Left hindlimb (tissue), 1 donor: Measurements from ENCODE around the gene MOSPD2.

Source experiments
- DNase-seq: peaks from one replicate; pipeline ENCODE4 v3.0.0-alpha.2; 2018

MOSPD2 gene

GRCh38 chrX:14872851-14873675 lies at the start of gene MOSPD2, which contains the start of gene FANCB:
Gene MOSPD2 (plus strand): TSS chrX:14873421. CDS start chrX:14873529, 108 bp downstream.
Gene FANCB (minus strand): TSS chrX:14873069. CDS start chrX:14865510, 7,559 bp downstream.
- DNase-seq: peak; percentile 97

GRCh38 chrX:14825851-14826250 lies 47.4 kb upstream of the MOSPD2 start:
- DNase-seq: no peak

GRCh38 chrX:14826319-14826718 lies 46.9 kb upstream of the MOSPD2 start:
- no peak for DNase-seq

GRCh38 chrX:14829643-14830042 lies 43.6 kb upstream of the MOSPD2 start:
- no peak for DNase-seq

- no peak for DNase-seq
Observed at GRCh38 chrX:14832151-14832550, 41.1 kb upstream of the MOSPD2 start.

GRCh38 chrX:14832586-14832985 lies 40.6 kb upstream of the MOSPD2 start:
- peak; percentile 43 for DNase-seq

GRCh38 chrX:14837155-14837554 lies 36.1 kb upstream of the MOSPD2 start:
- no peak for DNase-seq

GRCh38 chrX:14843666-14844065 lies 29.6 kb upstream of the MOSPD2 start:
- DNase-seq: no peak

- no peak for DNase-seq
Observed at GRCh38 chrX:14851526-14851925, 21.7 kb upstream of the MOSPD2 start.

GRCh38 chrX:14864631-14865030 lies 8.6 kb upstream of the MOSPD2 start:
- DNase-seq: no peak

GRCh38 chrX:14865201-14865600 lies 8.0 kb upstream of the MOSPD2 start:
- DNase-seq: no peak

GRCh38 chrX:14871767-14872166 lies 1.5 kb upstream of the MOSPD2 start:
- DNase-seq: no peak

GRCh38 chrX:14872355-14872754 lies 866 bp upstream of the MOSPD2 start:
- no peak for DNase-seq

GRCh38 chrX:14873676-14874049 lies 442 bp downstream of the MOSPD2 start:
- DNase-seq: no peak

- no peak for DNase-seq
Observed at GRCh38 chrX:14875624-14876023, 2.4 kb downstream of the MOSPD2 start.

GRCh38 chrX:14883826-14884225 lies 10.6 kb downstream of the MOSPD2 start:
- no peak for DNase-seq

- no peak for DNase-seq
Observed at GRCh38 chrX:14884714-14885113, 11.5 kb downstream of the MOSPD2 start.

GRCh38 chrX:14886252-14886651 lies 13.0 kb downstream of the MOSPD2 start:
- no peak for DNase-seq

- DNase-seq: no peak
Observed at GRCh38 chrX:14896273-14896672, 23.1 kb downstream of the MOSPD2 start.

GRCh38 chrX:14897042-14897441 lies 23.8 kb downstream of the MOSPD2 start:
- no peak for DNase-seq

- DNase-seq: no peak
Observed at GRCh38 chrX:14899607-14900006, 26.4 kb downstream of the MOSPD2 start.

- DNase-seq: no peak
Observed at GRCh38 chrX:14902537-14902936, 29.3 kb downstream of the MOSPD2 start.

GRCh38 chrX:14903891-14904290 lies 30.7 kb downstream of the MOSPD2 start:
- no peak for DNase-seq

- no peak for DNase-seq
Observed at GRCh38 chrX:14913241-14913640, 40.0 kb downstream of the MOSPD2 start.

- no peak for DNase-seq
Observed at GRCh38 chrX:14915596-14915995, 42.4 kb downstream of the MOSPD2 start.
